GM12878 (cell line): Measurements from ENCODE around the gene BLOC1S3. TPM values are rescaled to one million over a fixed set of nuclear protein-coding genes. Genes with fewer than 3 reads are reported as not detected.

Experiments used
- ATAC-seq: fragments of 200-7000 bp; cut with Tn5 transposase; 3 replicates; pipeline ENCODE4 v1.9.1; 2020; ENCODE audit warnings: mild to moderate bottlenecking, moderate library complexity
- BruUV-seq: library from RNA; stranded (reverse); fragments of 400-500 nt; replicated peaks from 2 replicates; lab custom pipeline; 2021; lab: Mats Ljungman, UMichigan
- CTCF ChIA-PET: fragments of 300-600 bp; sonication (Branson Sonifier 250); formaldehyde crosslinking; extraction: SDS; loops from one replicate; lab custom pipeline; 2021; ENCODE audit warnings: inconsistent platforms; lab: Yijun Ruan, JAX
- POLR2A ChIA-PET: fragments of 350-600 bp; formaldehyde crosslinking; extraction: SDS; loops from one replicate; lab custom pipeline; 2021; ENCODE audit warnings: inconsistent platforms; lab: Charles Lee
- RAD21 ChIA-PET: fragments of 300-600 bp; sonication (Branson Sonifier 250); formaldehyde crosslinking; loops from one replicate; lab custom pipeline; 2023; ENCODE audit warnings: antibody characterized with exemption; ENCODE audit not compliant: unreplicated experiment; lab: Charles Lee
- SMC1A ChIA-PET: fragments of 300-600 bp; sonication (Branson Sonifier 250); formaldehyde crosslinking; loops from one replicate; lab custom pipeline; 2023; ENCODE audit not compliant: unreplicated experiment, uncharacterized antibody; lab: Charles Lee
- DNase-seq: peaks from one replicate; pipeline ENCODE4 v3.0.0-alpha.2; 2011; ENCODE audit warnings: low read depth, low spot score
- FAIRE-seq: peaks from 3 replicates; lab custom pipeline; 2011; peaks lifted over from hg19 to GRCh38; lab: Jason Lieb, UNC
- H2AFZ ChIP-seq: 2 replicates; pipeline ENCODE4 v1.6.0; 2011; ENCODE audit warnings: low read depth, low read length, control low read depth; ENCODE audit not compliant: control insufficient read depth
- H3K27ac ChIP-seq: 2 replicates; pipeline ENCODE4 v1.5.1; 2011; ENCODE audit warnings: control low read depth; ENCODE audit not compliant: control insufficient read depth, insufficient read depth
- H3K27me3 ChIP-seq, 2 experiments: replicated peaks in 1 of 2; 2 replicates each; pipeline versions ENCODE4 v1.6.0 to v1.6.1; 2011; ENCODE audit warnings: low read length in 1 of 2; ENCODE audit not compliant: control insufficient read depth in 2 of 2, insufficient read depth in 2 of 2
- H3K36me3 ChIP-seq, 2 experiments: 2 replicates each; pipeline ENCODE4 v1.5.1; 2011; ENCODE audit warnings: low read length in 1 of 2; ENCODE audit not compliant: control insufficient read depth in 2 of 2, insufficient read depth in 2 of 2
- H3K4me1 ChIP-seq: 2 replicates; pipeline ENCODE4 v1.6.1; 2011; ENCODE audit warnings: mild to moderate bottlenecking, low read length, moderate library complexity, mixed read lengths; ENCODE audit not compliant: control insufficient read depth, insufficient read depth
- H3K4me2 ChIP-seq: 2 replicates; pipeline ENCODE4 v1.6.0; 2011; ENCODE audit warnings: control low read depth; ENCODE audit not compliant: control insufficient read depth, insufficient read depth
- H3K4me3 ChIP-seq: fragments of 200-600 bp; sonication (generic); 2 replicates; pipeline ENCODE4 v1.5.1; 2016
- H3K79me2 ChIP-seq: 2 replicates; pipeline ENCODE4 v1.6.0; 2011; ENCODE audit warnings: low read length; ENCODE audit not compliant: control insufficient read depth, insufficient read depth
- H3K9ac ChIP-seq: 2 replicates; pipeline ENCODE4 v1.8.0; 2011; ENCODE audit warnings: low read length, control low read depth, mixed read lengths; ENCODE audit not compliant: control insufficient read depth, insufficient read depth
- H3K9me3 ChIP-seq: replicated peaks from 3 replicates; pipeline ENCODE4 v1.5.1; 2011; ENCODE audit warnings: mild to moderate bottlenecking, low read length; ENCODE audit not compliant: control insufficient read depth, insufficient read depth
- H4K20me1 ChIP-seq: 2 replicates; pipeline ENCODE4 v1.6.0; 2011; ENCODE audit not compliant: control insufficient read depth, insufficient read depth
- CHD1 ChIP-seq: IDR thresholded peaks from 2 replicates; pipeline ENCODE4 v1.6.1; 2012; ENCODE audit warnings: low read depth, low read length, improper control_type of control experiment
- PRDM15 ChIP-seq: fragments of 450-650 bp; formaldehyde crosslinking; IDR thresholded peaks from 2 replicates; pipeline ENCODE4 v1.4.0; 2020; ENCODE audit warnings: mild to moderate bottlenecking, moderate library complexity
- ZBTB4 ChIP-seq: fragments of 450-650 bp; formaldehyde crosslinking; IDR thresholded peaks from 2 replicates; pipeline ENCODE4 v1.4.0; 2022; ENCODE audit warnings: mild to moderate bottlenecking, moderate library complexity
- WGBS: methylation state at CpG from one replicate; pipeline ENCODE4 v1.1.6; 2016; ENCODE audit warnings: low lambda C conversion rate; ENCODE audit not compliant: insufficient replicate concordance, insufficient coverage; ENCODE audit errors: missing lambda C conversion rate; 5-methylcytosine and 5-hydroxymethylcytosine counted together
- in situ Hi-C: fragments of 300-500 bp; cut with MboI; formaldehyde crosslinking; loops from 9 replicates; pipeline ENCODE4 v1.14.3; 2018; ENCODE audit warnings: mixed read lengths
- intact Hi-C: fragments of 100-400 bp; cut with micrococcal nuclease; formaldehyde crosslinking; loops from one replicate; pipeline ENCODE4 v1.14.2; 2022; ENCODE audit not compliant: unreplicated experiment
- polyA plus RNA-seq, 11 experiments: library from polyadenylated mRNA; depleted of rRNA in 4 of 11; unstranded in 6 of 11; stranded (reverse) in 5 of 11; fragments of >200 nt; fragmentation: Nextera tagmentation in 4 of 11; fragmentation: Illumina TruSeq in 1 of 11; extraction: Ambion mirVana in 4 of 11; extraction: Trizol in 1 of 11; gene quantifications; 1 replicate in 1 of 11; 2 replicates in 10 of 11; pipeline versions ENCODE4 v1.2.1 to v1.2.3, GENCODE V29; 2011 to 2016; ENCODE audit warnings: inconsistent platforms in 2 of 11, missing spikeins in 2 of 11, low read depth in 1 of 11
- total RNA-seq, 4 experiments: library from RNA; depleted of rRNA in 3 of 4; stranded (reverse); fragments of >200 nt in 3 of 4; fragmentation: Illumina TruSeq in 1 of 4; extraction: Trizol in 1 of 4; gene quantifications; 2 replicates each; pipeline versions ENCODE4 v1.2.1 to v1.2.3, GENCODE V29; 2013 to 2021
- TF ChIP-seq, protein P1 (sequence below): IDR thresholded peaks from 2 replicates; pipeline ENCODE4 v1.6.1; 2011; ENCODE audit warnings: borderline replicate concordance, low read depth, mild to moderate bottlenecking, moderate library complexity, mixed read lengths, low read length; ENCODE audit not compliant: insufficient read depth; ENCODE audit errors: extremely low read length

The BLOC1S3 gene
- total and polyA plus RNA-seq, 10 of the 15 experiments (the other 5 are each of a cell fraction or from before 2014, with no cell fraction given): 3.6 to 18.3 (median 10.4) TPM

GRCh38 chr19:45145270-45146189, 33.1 kb upstream of the BLOC1S3 start (continued):
- TF ChIP-seq, protein P1, sequence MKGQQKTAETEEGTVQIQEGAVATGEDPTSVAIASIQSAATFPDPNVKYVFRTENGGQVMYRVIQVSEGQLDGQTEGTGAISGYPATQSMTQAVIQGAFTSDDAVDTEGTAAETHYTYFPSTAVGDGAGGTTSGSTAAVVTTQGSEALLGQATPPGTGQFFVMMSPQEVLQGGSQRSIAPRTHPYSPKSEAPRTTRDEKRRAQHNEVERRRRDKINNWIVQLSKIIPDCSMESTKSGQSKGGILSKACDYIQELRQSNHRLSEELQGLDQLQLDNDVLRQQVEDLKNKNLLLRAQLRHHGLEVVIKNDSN: no peak
- TF ChIP-seq PRDM15 (CRISPR knock-in tag): no peak

DNA sequence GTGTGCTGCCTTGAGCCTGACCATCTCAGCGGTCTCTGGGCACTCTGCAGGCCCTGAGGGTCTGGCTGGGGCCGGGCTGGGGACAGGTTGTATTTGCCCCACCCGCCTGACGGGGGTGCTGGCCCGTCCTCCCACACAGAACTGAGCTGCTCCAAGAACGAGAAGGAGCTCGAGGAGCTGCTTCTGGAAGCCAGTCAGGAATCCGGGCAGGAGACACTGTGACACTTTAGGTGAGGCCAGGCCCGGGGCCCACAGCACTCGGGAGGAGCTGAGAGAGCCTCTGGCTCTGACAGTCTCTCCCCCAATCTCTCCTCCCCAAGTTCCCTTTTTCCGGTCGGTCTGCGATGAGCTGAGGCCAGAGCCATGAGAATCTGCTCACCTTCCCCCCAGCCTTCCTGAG, 32.3 kb upstream of the BLOC1S3 start:
- Histone ChIP-seq H3K36me3 (peaks cover 0 to 27% of the 10 kb centered on the region in 2 experiments; a peak in 3 of 4 replicates), H3K9ac (no peak overlapping the region), H2AFZ (no peak overlapping the region), H3K4me1 (no peaks in the 10 kb centered on the region), H3K79me2 (no peaks in the 10 kb centered on the region), H3K27me3 (no peaks in the 10 kb centered on the region), H4K20me1 (no peaks in the 10 kb centered on the region), H3K27ac (no peak overlapping the region), H3K9me3 (no peaks in the 10 kb centered on the region), H3K4me2 (no peak overlapping the region), H3K4me3 (no peak overlapping the region)
- over 99% methylated on average over 13 of the region's 13 CpGs for WGBS
- in situ Hi-C loops: no loop called here
- ChIA-PET RAD21 (no interaction called here), CTCF (interaction anchor here (0.9 kb wide), 1 partner anchor 18 kb away, joined by 4 read pairs; no protein-coding TSS in a partner anchor), SMC1A (no interaction called here), POLR2A (no interaction called here)
- no peak for ATAC-seq
- no peak for TF ChIP-seq CHD1
- no peak for TF ChIP-seq ZBTB4 (CRISPR knock-in tag)
- no peak for DNase-seq
- BruUV-seq: no TSS peak
- intact Hi-C loops: no loop called here
- FAIRE-seq: no peak
